ENCODE data around the gene CDC42BPB.
A peak's percentile ranks its signal among the peaks of the same experiment; 100 is the strongest.

Gene CDC42BPB

DNA sequence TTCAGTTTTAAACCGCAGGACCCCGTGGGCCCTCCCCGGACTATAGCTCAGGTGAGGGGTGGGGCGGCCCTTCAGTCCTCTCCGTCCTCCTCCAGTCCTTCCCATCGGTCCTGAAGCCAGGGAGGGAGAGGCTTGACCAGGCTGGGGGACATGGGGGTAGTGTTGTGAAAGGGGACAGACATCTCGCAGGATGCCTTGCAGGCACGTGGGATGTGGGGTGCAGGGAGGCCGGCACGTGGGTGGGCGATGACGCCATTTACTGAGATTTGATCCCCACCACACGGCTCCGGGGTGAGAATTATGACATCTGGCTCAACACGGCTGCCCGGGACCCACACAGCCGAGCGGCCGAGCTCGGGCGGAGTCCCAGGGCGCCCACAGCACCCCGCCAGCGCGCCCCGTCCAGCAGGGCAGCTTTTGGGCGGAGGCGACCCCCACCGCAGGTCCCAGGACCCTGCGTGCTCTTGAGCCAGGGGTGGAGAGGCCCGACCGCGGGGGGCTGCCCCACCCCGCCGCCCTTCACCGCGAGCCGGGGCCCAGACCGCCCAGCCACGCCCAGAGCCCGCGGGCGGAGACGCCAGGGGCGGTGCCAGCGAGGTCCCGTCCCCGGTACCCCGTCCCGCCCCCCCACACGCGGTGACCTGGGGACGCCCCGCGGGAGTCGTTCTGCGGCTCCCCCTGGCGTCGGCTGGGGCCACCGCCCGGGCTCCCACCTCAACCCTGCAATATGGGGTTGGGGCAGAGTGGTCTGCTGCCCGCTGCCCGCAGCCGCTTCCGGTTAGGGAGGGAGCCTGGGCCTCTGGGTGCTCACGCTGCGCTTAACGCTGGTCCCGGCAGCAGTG is 33.9 kb upstream of the CDC42BPB start (continued):
- TF ChIP-seq, protein P1, sequence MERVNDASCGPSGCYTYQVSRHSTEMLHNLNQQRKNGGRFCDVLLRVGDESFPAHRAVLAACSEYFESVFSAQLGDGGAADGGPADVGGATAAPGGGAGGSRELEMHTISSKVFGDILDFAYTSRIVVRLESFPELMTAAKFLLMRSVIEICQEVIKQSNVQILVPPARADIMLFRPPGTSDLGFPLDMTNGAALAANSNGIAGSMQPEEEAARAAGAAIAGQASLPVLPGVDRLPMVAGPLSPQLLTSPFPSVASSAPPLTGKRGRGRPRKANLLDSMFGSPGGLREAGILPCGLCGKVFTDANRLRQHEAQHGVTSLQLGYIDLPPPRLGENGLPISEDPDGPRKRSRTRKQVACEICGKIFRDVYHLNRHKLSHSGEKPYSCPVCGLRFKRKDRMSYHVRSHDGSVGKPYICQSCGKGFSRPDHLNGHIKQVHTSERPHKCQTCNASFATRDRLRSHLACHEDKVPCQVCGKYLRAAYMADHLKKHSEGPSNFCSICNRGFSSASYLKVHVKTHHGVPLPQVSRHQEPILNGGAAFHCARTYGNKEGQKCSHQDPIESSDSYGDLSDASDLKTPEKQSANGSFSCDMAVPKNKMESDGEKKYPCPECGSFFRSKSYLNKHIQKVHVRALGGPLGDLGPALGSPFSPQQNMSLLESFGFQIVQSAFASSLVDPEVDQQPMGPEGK (tag by site-specific recombination; IDR thresholded peaks at IDR 0.05): peak; percentile 9
- TF ChIP-seq BCL11B (tag by site-specific recombination; IDR thresholded peaks at IDR 0.05; ENCODE audit: low read depth) (0 out of 2 replicates have a peak, but pooled peaks have one; percentile 16), GLIS1 (tag by site-specific recombination; IDR thresholded peaks at IDR 0.05) (peak; percentile 58), SP2 (tag by site-specific recombination; IDR thresholded peaks at IDR 0.05) (peak; percentile 52)
- TF ChIP-seq, protein P2, sequence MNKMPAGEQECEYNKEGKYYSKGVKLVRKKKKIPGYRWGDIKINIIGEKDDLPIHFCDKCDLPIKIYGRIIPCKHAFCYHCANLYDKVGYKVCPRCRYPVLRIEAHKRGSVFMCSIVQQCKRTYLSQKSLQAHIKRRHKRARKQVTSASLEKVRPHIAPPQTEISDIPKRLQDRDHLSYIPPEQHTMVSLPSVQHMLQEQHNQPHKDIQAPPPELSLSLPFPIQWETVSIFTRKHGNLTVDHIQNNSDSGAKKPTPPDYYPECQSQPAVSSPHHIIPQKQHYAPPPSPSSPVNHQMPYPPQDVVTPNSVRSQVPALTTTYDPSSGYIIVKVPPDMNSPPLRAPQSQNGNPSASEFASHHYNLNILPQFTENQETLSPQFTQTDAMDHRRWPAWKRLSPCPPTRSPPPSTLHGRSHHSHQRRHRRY (tag by site-specific recombination; IDR thresholded peaks at IDR 0.05): no peak
- TF ChIP-seq, protein P3, sequence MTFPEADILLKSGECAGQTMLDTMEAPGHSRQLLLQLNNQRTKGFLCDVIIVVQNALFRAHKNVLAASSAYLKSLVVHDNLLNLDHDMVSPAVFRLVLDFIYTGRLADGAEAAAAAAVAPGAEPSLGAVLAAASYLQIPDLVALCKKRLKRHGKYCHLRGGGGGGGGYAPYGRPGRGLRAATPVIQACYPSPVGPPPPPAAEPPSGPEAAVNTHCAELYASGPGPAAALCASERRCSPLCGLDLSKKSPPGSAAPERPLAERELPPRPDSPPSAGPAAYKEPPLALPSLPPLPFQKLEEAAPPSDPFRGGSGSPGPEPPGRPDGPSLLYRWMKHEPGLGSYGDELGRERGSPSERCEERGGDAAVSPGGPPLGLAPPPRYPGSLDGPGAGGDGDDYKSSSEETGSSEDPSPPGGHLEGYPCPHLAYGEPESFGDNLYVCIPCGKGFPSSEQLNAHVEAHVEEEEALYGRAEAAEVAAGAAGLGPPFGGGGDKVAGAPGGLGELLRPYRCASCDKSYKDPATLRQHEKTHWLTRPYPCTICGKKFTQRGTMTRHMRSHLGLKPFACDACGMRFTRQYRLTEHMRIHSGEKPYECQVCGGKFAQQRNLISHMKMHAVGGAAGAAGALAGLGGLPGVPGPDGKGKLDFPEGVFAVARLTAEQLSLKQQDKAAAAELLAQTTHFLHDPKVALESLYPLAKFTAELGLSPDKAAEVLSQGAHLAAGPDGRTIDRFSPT (tag by site-specific recombination; IDR thresholded peaks at IDR 0.05): no peak

DNA sequence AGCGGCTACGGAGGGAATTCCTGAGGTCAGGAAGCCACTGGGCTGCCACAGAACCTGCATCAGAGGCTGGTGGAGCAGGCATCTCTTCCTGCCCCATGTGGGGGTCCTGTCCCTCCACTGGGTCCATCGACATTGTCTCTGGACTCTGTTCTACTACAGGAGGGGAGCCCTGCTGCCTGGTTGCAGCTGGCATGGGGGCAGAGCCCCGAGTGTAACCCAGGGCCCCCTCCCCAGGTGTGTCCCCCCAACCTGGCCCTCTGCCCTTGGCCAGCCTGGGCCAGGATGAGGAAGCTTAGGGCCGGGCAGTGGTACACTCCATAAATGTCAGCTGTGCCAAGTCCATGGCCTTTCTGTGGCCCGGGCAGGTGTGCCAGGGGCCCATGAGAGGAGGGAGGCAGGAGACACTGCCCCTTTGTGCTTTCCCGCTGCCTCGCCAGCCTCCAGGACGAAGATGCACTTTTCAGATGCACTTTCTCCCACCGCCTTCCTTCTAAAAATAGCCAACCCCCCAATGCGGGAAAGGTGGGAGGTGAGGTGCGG is 33.2 kb upstream of the CDC42BPB start:
- Histone ChIP-seq H3K9me3 (ENCODE audit: control insufficient read depth, insufficient read depth, low read depth, low read length) (no peaks in the 10 kb centered on the region), H3K4me1 (ENCODE audit: control insufficient read depth, insufficient read depth, low read length) (no peaks in the 10 kb centered on the region; the same call in 1 of the 2 replicates), H3K36me3 (ENCODE audit: control insufficient read depth in 2 of 2, insufficient read depth in 1 of 2, low read length in 2 of 2) (no peaks in the 10 kb centered on the region), H3K27ac (ENCODE audit: extremely low read depth, low read depth, low read length) (no peak overlapping the region), H3K4me3 (ENCODE audit: low read depth, low read length) (no peak overlapping the region)
- TF ChIP-seq, protein P4, sequence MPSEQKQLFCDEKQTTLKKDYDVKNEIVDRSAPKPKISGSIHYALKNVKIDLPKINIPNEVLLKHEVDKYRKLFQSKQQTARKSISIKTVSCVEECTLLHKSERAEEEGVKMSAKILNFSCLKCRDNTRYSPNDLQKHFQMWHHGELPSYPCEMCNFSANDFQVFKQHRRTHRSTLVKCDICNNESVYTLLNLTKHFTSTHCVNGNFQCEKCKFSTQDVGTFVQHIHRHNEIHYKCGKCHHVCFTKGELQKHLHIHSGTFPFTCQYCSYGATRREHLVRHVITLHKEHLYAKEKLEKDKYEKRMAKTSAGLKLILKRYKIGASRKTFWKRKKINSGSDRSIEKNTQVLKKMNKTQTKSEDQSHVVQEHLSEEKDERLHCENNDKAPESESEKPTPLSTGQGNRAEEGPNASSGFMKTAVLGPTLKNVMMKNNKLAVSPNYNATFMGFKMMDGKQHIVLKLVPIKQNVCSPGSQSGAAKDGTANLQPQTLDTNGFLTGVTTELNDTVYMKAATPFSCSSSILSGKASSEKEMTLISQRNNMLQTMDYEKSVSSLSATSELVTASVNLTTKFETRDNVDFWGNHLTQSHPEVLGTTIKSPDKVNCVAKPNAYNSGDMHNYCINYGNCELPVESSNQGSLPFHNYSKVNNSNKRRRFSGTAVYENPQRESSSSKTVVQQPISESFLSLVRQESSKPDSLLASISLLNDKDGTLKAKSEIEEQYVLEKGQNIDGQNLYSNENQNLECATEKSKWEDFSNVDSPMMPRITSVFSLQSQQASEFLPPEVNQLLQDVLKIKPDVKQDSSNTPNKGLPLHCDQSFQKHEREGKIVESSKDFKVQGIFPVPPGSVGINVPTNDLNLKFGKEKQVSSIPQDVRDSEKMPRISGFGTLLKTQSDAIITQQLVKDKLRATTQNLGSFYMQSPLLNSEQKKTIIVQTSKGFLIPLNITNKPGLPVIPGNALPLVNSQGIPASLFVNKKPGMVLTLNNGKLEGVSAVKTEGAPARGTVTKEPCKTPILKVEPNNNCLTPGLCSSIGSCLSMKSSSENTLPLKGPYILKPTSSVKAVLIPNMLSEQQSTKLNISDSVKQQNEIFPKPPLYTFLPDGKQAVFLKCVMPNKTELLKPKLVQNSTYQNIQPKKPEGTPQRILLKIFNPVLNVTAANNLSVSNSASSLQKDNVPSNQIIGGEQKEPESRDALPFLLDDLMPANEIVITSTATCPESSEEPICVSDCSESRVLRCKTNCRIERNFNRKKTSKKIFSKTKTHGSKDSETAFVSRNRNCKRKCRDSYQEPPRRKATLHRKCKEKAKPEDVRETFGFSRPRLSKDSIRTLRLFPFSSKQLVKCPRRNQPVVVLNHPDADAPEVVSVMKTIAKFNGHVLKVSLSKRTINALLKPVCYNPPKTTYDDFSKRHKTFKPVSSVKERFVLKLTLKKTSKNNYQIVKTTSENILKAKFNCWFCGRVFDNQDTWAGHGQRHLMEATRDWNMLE (tag by site-specific recombination; conservative IDR thresholded peaks at IDR 0.05; ENCODE audit: low read depth): no peak
- TF ChIP-seq ZNF677 (tag by site-specific recombination; IDR thresholded peaks at IDR 0.05) (no peak), ZBTB1 (tag by site-specific recombination; IDR thresholded peaks at IDR 0.05) (no peak), GLIS1 (tag by site-specific recombination; IDR thresholded peaks at IDR 0.05) (no peak), ZNF202 (tag by site-specific recombination; IDR thresholded peaks at IDR 0.05; ENCODE audit: borderline replicate concordance) (no peak), ZNF324 (tag by site-specific recombination; IDR thresholded peaks at IDR 0.05) (no peak), ZNF510 (tag by site-specific recombination; IDR thresholded peaks at IDR 0.05; ENCODE audit: insufficient replicate concordance) (no peak), ZNF664 (tag by site-specific recombination; IDR thresholded peaks at IDR 0.05) (no peak), ZNF596 (tag by site-specific recombination; IDR thresholded peaks at IDR 0.05) (no peak), ZNF2 (tag by site-specific recombination; IDR thresholded peaks at IDR 0.05) (no peak)
- ChIA-PET CTCF (interaction anchor here (0.5 to 2.1 kb wide), 5 partner anchors 15 to 405 kb away, joined by 3 to 7 read pairs (median 3); no protein-coding TSS in a partner anchor), POLR2A (no interaction called here)
